SK-N-SH (cell line): ENCODE measurements around the gene LNPEP.

ENCODE experiments used
- CTCF ChIP-seq: fragments of 200-600 bp; sonication (generic); IDR thresholded peaks from 2 replicates; pipeline ENCODE4 v1.6.1; 2017; ENCODE audit warnings: antibody characterized with exemption, mild to moderate bottlenecking, moderate library complexity
- EZH2phosphoT487 ChIP-seq: fragments of 200-600 bp; sonication (generic); IDR thresholded peaks from 2 replicates; pipeline ENCODE4 v1.6.1; 2017; ENCODE audit warnings: low read depth, mixed run types, mild to moderate bottlenecking, antibody characterized with exemption, moderate library complexity, borderline replicate concordance
- FOXM1 ChIP-seq: IDR thresholded peaks from 2 replicates; pipeline ENCODE4 v1.4.0; 2012; ENCODE audit warnings: low read depth, mild to moderate bottlenecking
- GABPA ChIP-seq: IDR thresholded peaks from 2 replicates; pipeline ENCODE4 v1.4.0; 2012; ENCODE audit warnings: low read depth, mild to moderate bottlenecking
- JUND ChIP-seq: IDR thresholded peaks from 2 replicates; pipeline ENCODE4 v1.4.0; 2012
- POLR2AphosphoS5 ChIP-seq: IDR thresholded peaks from 2 replicates; pipeline ENCODE4 v1.6.1; 2012; ENCODE audit warnings: low read depth, low read length
- RAD21 ChIP-seq: IDR thresholded peaks from 2 replicates; pipeline ENCODE4 v1.6.1; 2012; ENCODE audit warnings: mild to moderate bottlenecking, low read length
- TAF1 ChIP-seq: IDR thresholded peaks from 2 replicates; pipeline ENCODE4 v1.6.1; 2012; ENCODE audit warnings: low read depth, mild to moderate bottlenecking, low read length, moderate library complexity, borderline replicate concordance

GRCh38 chr5:96931605-96932004 lies 4.3 kb upstream of the LNPEP start:
- no peak for TF ChIP-seq CTCF
- no peak for TF ChIP-seq EZH2phosphoT487
- no peak for TF ChIP-seq TAF1
- TF ChIP-seq JUND = no peak
- TF ChIP-seq POLR2AphosphoS5 = no peak
- TF ChIP-seq RAD21 = no peak
- TF ChIP-seq GABPA = no peak
- no peak for TF ChIP-seq FOXM1
